ENCODE measurements around the gene SUMO2.

GRCh38 chr17:75153780-75154194, 29.0 kb downstream of the SUMO2 start:
- no peak for TF ChIP-seq EZH2 (IDR thresholded peaks at IDR 0.05; ENCODE audit: insufficient read depth, poor library complexity, severe bottlenecking)
- TF ChIP-seq EZH2phosphoT487 (IDR thresholded peaks at IDR 0.05; ENCODE audit: insufficient read depth, low read depth): no peak
